WTC11 (cell line): ENCODE measurements around the gene ZRANB1. TPM values are rescaled to one million over a fixed set of nuclear protein-coding genes. Genes with fewer than 3 reads are reported as not detected.

Experiments used
- ATAC-seq: fragments of 200-7000 bp; cut with Tn5 transposase; 2 replicates; pipeline ENCODE4 v1.10.0; 2021; ENCODE audit warnings: mild to moderate bottlenecking, moderate library complexity
- CTCF ChIA-PET: fragments of 300-600 bp; sonication (Branson Sonifier 250); formaldehyde crosslinking; loops from one replicate; lab custom pipeline; 2021; ENCODE audit warnings: antibody characterized with exemption; lab: Charles Lee
- POLR2A ChIA-PET: fragments of 350-600 bp; sonication (Branson Sonifier 250); formaldehyde crosslinking; loops from one replicate; lab custom pipeline; 2021; ENCODE audit warnings: antibody characterized with exemption; lab: Charles Lee
- DNase-seq: peaks from one replicate; pipeline ENCODE4 v3.0.0; 2021; ENCODE audit warnings: low spot score
- H3K27ac Mint-ChIP-seq: 2 replicates; pipeline ENCODE4 v1.8.0; 2021; ENCODE audit warnings: mixed read lengths
- H3K27me3 Mint-ChIP-seq: 2 replicates; pipeline ENCODE4 v1.8.0; 2021; ENCODE audit warnings: low read depth, mild to moderate bottlenecking, moderate library complexity, mixed read lengths
- H3K36me3 Mint-ChIP-seq: 2 replicates; pipeline ENCODE4 v1.8.0; 2021; ENCODE audit warnings: mixed read lengths
- H3K4me1 Mint-ChIP-seq: 2 replicates; pipeline ENCODE4 v1.8.0; 2022; ENCODE audit warnings: mixed read lengths
- H3K4me3 Mint-ChIP-seq: 2 replicates; pipeline ENCODE4 v1.8.0; 2021; ENCODE audit warnings: mild to moderate bottlenecking, moderate library complexity, mixed read lengths
- H3K9me3 Mint-ChIP-seq: 2 replicates; pipeline ENCODE4 v1.8.0; 2021; ENCODE audit warnings: mixed read lengths
- GABPB1 ChIP-seq: sonication (generic); formaldehyde crosslinking; IDR thresholded peaks from 2 replicates; pipeline ENCODE4 v1.8.1; 2023; ENCODE audit warnings: mild to moderate bottlenecking, missing genetic modification reagents
- GRHL2 ChIP-seq: fragments of 250-450 bp; sonication (Bioruptor Pico); IDR thresholded peaks from 2 replicates; pipeline ENCODE4 v1.8.0; 2022; ENCODE audit warnings: mild to moderate bottlenecking, moderate library complexity; ENCODE audit not compliant: insufficient replicate concordance, severe bottlenecking
- IRF2 ChIP-seq: sonication (generic); formaldehyde crosslinking; IDR thresholded peaks from 2 replicates; pipeline ENCODE4 v1.8.0; 2022; ENCODE audit warnings: low read depth, missing genetic modification reagents, borderline replicate concordance
- MYBL2 ChIP-seq: sonication (generic); formaldehyde crosslinking; IDR thresholded peaks from 2 replicates; pipeline ENCODE4 v1.8.1; 2023; ENCODE audit warnings: mild to moderate bottlenecking, moderate library complexity, missing genetic modification reagents
- NFYB ChIP-seq: sonication (generic); formaldehyde crosslinking; conservative IDR thresholded peaks from 2 replicates; pipeline ENCODE4 v1.8.0; 2022; ENCODE audit warnings: low read depth, missing genetic modification reagents
- TP53 ChIP-seq: sonication (generic); formaldehyde crosslinking; IDR thresholded peaks from 2 replicates; pipeline ENCODE4 v1.8.1; 2023; ENCODE audit warnings: mild to moderate bottlenecking, missing genetic modification reagents
- ZBTB21 ChIP-seq: sonication (generic); formaldehyde crosslinking; IDR thresholded peaks from 2 replicates; pipeline ENCODE4 v1.8.1; 2023; ENCODE audit warnings: mild to moderate bottlenecking, missing genetic modification reagents, borderline replicate concordance
- ZNF317 ChIP-seq: sonication (generic); formaldehyde crosslinking; IDR thresholded peaks from 2 replicates; pipeline ENCODE4 v1.8.1; 2023; ENCODE audit warnings: low read depth, mild to moderate bottlenecking, moderate library complexity, missing genetic modification reagents, borderline replicate concordance
- total RNA-seq: library from RNA; stranded (reverse); gene quantifications from 3 replicates; pipeline ENCODE4 v1.2.3, GENCODE V29; 2021
- TF ChIP-seq, protein P1 (sequence below): fragments of 250-450 bp; sonication (Bioruptor Pico); IDR thresholded peaks from 2 replicates; pipeline ENCODE4 v1.9.0; 2021; ENCODE audit warnings: mild to moderate bottlenecking
- TF ChIP-seq, protein P2 (sequence below): sonication (generic); formaldehyde crosslinking; IDR thresholded peaks from 2 replicates; pipeline ENCODE4 v1.8.0; 2023; ENCODE audit warnings: missing genetic modification reagents, mild to moderate bottlenecking, borderline replicate concordance
- TF ChIP-seq, protein P3 (sequence below): sonication (generic); formaldehyde crosslinking; conservative IDR thresholded peaks from 2 replicates; pipeline ENCODE4 v1.8.1; 2023; ENCODE audit warnings: mild to moderate bottlenecking, low read depth, missing genetic modification reagents, moderate library complexity
- TF ChIP-seq, protein P4 (sequence below): sonication (generic); formaldehyde crosslinking; IDR thresholded peaks from 2 replicates; pipeline ENCODE4 v1.8.1; 2023; ENCODE audit warnings: mild to moderate bottlenecking, missing genetic modification reagents, moderate library complexity
- TF ChIP-seq, protein P5 (sequence below): sonication (generic); formaldehyde crosslinking; IDR thresholded peaks from 2 replicates; pipeline ENCODE4 v1.8.1; 2022; ENCODE audit warnings: missing genetic modification reagents, borderline replicate concordance

ZRANB1 gene
- total RNA-seq, 1 experiment from 2014 or later: 15.9 TPM

DNA sequence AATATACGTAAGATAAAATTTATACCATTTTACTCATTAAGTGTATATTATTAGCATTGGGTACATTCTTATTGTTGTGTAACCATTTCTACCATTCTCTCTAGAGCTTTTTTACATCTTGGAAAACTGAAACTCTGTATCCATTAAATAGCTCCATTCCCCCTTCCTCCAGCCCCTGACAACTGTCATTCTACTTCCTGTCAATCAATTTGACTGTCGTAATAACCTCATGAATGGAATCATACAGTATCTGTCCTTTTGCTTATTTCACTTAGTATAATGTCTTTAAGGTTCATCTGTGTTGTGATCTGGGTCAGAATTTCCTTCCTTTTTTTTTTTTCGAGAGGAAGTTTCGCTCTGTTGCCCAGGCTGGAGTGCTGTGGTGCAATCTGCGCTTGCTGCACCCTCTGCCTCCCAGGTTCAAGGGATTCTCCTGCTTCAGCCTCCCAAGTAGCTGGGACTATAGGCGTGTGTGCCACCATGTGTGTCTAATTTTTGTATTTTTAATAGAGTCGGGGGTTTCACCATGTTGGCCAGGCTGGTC, 15.6 kb downstream of the ZRANB1 start:
- no peak for DNase-seq
- Mint-ChIP-seq H3K27ac (peak overlapping the region; percentile 6; the same call in 1 of the 2 replicates), H3K9me3 (no peaks in the 10 kb centered on the region), H3K4me3 (no peak overlapping the region), H3K36me3 (peaks cover 5% of the 10 kb centered on the region; the same call in 1 of the 2 replicates), H3K27me3 (no peaks in the 10 kb centered on the region), H3K4me1 (peaks cover 34% of the 10 kb centered on the region)
- ATAC-seq: no peak
- POLR2A ChIA-PET: no interaction called here
- TF ChIP-seq TP53 (no peak), ZBTB21 (CRISPR knock-in tag) (no peak), ZNF317 (CRISPR knock-in tag) (no peak), GABPB1 (CRISPR knock-in tag) (no peak), NFYB (CRISPR knock-in tag) (no peak), GRHL2 (CRISPR knock-in tag) (no peak), MYBL2 (CRISPR knock-in tag) (no peak), IRF2 (CRISPR knock-in tag) (no peak)
- TF ChIP-seq, protein P1, sequence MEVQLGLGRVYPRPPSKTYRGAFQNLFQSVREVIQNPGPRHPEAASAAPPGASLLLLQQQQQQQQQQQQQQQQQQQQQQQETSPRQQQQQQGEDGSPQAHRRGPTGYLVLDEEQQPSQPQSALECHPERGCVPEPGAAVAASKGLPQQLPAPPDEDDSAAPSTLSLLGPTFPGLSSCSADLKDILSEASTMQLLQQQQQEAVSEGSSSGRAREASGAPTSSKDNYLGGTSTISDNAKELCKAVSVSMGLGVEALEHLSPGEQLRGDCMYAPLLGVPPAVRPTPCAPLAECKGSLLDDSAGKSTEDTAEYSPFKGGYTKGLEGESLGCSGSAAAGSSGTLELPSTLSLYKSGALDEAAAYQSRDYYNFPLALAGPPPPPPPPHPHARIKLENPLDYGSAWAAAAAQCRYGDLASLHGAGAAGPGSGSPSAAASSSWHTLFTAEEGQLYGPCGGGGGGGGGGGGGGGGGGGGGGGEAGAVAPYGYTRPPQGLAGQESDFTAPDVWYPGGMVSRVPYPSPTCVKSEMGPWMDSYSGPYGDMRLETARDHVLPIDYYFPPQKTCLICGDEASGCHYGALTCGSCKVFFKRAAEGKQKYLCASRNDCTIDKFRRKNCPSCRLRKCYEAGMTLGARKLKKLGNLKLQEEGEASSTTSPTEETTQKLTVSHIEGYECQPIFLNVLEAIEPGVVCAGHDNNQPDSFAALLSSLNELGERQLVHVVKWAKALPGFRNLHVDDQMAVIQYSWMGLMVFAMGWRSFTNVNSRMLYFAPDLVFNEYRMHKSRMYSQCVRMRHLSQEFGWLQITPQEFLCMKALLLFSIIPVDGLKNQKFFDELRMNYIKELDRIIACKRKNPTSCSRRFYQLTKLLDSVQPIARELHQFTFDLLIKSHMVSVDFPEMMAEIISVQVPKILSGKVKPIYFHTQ (CRISPR knock-in tag): no peak
- TF ChIP-seq, protein P2, sequence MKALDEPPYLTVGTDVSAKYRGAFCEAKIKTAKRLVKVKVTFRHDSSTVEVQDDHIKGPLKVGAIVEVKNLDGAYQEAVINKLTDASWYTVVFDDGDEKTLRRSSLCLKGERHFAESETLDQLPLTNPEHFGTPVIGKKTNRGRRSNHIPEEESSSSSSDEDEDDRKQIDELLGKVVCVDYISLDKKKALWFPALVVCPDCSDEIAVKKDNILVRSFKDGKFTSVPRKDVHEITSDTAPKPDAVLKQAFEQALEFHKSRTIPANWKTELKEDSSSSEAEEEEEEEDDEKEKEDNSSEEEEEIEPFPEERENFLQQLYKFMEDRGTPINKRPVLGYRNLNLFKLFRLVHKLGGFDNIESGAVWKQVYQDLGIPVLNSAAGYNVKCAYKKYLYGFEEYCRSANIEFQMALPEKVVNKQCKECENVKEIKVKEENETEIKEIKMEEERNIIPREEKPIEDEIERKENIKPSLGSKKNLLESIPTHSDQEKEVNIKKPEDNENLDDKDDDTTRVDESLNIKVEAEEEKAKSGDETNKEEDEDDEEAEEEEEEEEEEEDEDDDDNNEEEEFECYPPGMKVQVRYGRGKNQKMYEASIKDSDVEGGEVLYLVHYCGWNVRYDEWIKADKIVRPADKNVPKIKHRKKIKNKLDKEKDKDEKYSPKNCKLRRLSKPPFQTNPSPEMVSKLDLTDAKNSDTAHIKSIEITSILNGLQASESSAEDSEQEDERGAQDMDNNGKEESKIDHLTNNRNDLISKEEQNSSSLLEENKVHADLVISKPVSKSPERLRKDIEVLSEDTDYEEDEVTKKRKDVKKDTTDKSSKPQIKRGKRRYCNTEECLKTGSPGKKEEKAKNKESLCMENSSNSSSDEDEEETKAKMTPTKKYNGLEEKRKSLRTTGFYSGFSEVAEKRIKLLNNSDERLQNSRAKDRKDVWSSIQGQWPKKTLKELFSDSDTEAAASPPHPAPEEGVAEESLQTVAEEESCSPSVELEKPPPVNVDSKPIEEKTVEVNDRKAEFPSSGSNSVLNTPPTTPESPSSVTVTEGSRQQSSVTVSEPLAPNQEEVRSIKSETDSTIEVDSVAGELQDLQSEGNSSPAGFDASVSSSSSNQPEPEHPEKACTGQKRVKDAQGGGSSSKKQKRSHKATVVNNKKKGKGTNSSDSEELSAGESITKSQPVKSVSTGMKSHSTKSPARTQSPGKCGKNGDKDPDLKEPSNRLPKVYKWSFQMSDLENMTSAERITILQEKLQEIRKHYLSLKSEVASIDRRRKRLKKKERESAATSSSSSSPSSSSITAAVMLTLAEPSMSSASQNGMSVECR (CRISPR knock-in tag): no peak
- TF ChIP-seq, protein P3, sequence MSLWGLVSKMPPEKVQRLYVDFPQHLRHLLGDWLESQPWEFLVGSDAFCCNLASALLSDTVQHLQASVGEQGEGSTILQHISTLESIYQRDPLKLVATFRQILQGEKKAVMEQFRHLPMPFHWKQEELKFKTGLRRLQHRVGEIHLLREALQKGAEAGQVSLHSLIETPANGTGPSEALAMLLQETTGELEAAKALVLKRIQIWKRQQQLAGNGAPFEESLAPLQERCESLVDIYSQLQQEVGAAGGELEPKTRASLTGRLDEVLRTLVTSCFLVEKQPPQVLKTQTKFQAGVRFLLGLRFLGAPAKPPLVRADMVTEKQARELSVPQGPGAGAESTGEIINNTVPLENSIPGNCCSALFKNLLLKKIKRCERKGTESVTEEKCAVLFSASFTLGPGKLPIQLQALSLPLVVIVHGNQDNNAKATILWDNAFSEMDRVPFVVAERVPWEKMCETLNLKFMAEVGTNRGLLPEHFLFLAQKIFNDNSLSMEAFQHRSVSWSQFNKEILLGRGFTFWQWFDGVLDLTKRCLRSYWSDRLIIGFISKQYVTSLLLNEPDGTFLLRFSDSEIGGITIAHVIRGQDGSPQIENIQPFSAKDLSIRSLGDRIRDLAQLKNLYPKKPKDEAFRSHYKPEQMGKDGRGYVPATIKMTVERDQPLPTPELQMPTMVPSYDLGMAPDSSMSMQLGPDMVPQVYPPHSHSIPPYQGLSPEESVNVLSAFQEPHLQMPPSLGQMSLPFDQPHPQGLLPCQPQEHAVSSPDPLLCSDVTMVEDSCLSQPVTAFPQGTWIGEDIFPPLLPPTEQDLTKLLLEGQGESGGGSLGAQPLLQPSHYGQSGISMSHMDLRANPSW (CRISPR knock-in tag): no peak
- TF ChIP-seq, protein P4, sequence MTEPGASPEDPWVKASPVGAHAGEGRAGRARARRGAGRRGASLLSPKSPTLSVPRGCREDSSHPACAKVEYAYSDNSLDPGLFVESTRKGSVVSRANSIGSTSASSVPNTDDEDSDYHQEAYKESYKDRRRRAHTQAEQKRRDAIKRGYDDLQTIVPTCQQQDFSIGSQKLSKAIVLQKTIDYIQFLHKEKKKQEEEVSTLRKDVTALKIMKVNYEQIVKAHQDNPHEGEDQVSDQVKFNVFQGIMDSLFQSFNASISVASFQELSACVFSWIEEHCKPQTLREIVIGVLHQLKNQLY: no peak
- TF ChIP-seq, protein P5, sequence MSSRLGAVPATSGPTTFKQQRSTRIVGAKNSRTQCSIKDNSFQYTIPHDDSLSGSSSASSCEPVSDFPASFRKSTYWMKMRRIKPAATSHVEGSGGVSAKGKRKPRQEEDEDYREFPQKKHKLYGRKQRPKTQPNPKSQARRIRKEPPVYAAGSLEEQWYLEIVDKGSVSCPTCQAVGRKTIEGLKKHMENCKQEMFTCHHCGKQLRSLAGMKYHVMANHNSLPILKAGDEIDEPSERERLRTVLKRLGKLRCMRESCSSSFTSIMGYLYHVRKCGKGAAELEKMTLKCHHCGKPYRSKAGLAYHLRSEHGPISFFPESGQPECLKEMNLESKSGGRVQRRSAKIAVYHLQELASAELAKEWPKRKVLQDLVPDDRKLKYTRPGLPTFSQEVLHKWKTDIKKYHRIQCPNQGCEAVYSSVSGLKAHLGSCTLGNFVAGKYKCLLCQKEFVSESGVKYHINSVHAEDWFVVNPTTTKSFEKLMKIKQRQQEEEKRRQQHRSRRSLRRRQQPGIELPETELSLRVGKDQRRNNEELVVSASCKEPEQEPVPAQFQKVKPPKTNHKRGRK: no peak
- CTCF ChIA-PET: no interaction called here
